Activated CD4-positive, alpha-beta T cell treated with anti-CD3 and anti-CD28 coated beads, Interleukin-2, amount 50 U/mL, for 48 hours (primary cell): Measurements from ENCODE around the gene TRAF7.
A peak's percentile ranks its signal among the peaks of the same experiment; 100 is the strongest.
"Not testable (repeated sequence)": the region's sequence is repeated elsewhere in the genome, so short reads cannot be mapped to it uniquely, and the experiment has no call there.

Source experiments
- DNase-seq, 2 experiments: peaks; one replicate each; pipeline ENCODE4 v3.0.0-alpha.2; 2020

Gene TRAF7

GRCh38 chr16:2122934-2123683 lies 32.5 kb upstream of the TRAF7 start:
- DNase-seq = not testable (repeated sequence)

- not testable (repeated sequence) for DNase-seq
These were observed 31.7 kb upstream of the TRAF7 start for GRCh38 chr16:2123706-2124376.

GRCh38 chr16:2124377-2124693 lies 31.2 kb upstream of the TRAF7 start:
- not testable (repeated sequence) for DNase-seq

GRCh38 chr16:2124694-2125444 lies 30.7 kb upstream of the TRAF7 start:
- DNase-seq = not testable (repeated sequence)

- not testable (repeated sequence) for DNase-seq
These were observed 30.0 kb upstream of the TRAF7 start for GRCh38 chr16:2125609-2126008.

GRCh38 chr16:2126161-2126743 lies 29.3 kb upstream of the TRAF7 start:
- DNase-seq = not testable (repeated sequence)

- DNase-seq = not testable (repeated sequence)
These were observed 28.5 kb upstream of the TRAF7 start for GRCh38 chr16:2126928-2127556.

GRCh38 chr16:2127630-2128280 lies 27.8 kb upstream of the TRAF7 start:
- peak in 1 of 2 experiments; percentile 25 for DNase-seq

GRCh38 chr16:2129251-2129650 lies 26.3 kb upstream of the TRAF7 start:
- not testable (repeated sequence) for DNase-seq

GRCh38 chr16:2129890-2130447 lies 25.6 kb upstream of the TRAF7 start:
- not testable (repeated sequence) for DNase-seq

GRCh38 chr16:2133797-2134196 lies 21.8 kb upstream of the TRAF7 start:
- not testable (repeated sequence) for DNase-seq

GRCh38 chr16:2135071-2135470 lies 20.5 kb upstream of the TRAF7 start:
- peak; percentile 22 for DNase-seq

- DNase-seq = peak; percentile 99
These were observed 19.7 kb upstream of the TRAF7 start, which contains the start of gene PKD1 for GRCh38 chr16:2135770-2136490. TSS of gene PKD1 (minus strand) at chr16:2135898. CDS start at chr16:2135689, 209 bp downstream.

GRCh38 chr16:2142942-2143877 lies 12.4 kb upstream of the TRAF7 start:
- peak in 1 of 2 experiments; percentile 19 for DNase-seq

- no peak for DNase-seq
These were observed 11.6 kb upstream of the TRAF7 start for GRCh38 chr16:2143878-2144485.

- no peak for DNase-seq
These were observed 9.7 kb upstream of the TRAF7 start for GRCh38 chr16:2145843-2146242.

- no peak for DNase-seq
These were observed 8.2 kb upstream of the TRAF7 start for GRCh38 chr16:2147378-2147777.

- peak; percentile 39 to 53 for DNase-seq
These were observed 7.5 kb upstream of the TRAF7 start, which contains the start of gene RAB26 for GRCh38 chr16:2147981-2148671. TSS of gene RAB26 (plus strand) at chr16:2148625. CDS start at chr16:2148784, 159 bp downstream.
